ENCODE measurements around the gene ACTN2.
"Not testable (repeated sequence)": the region's sequence is repeated elsewhere in the genome, so short reads cannot be mapped to it uniquely, and the experiment has no call there.

Gene ACTN2

DNA sequence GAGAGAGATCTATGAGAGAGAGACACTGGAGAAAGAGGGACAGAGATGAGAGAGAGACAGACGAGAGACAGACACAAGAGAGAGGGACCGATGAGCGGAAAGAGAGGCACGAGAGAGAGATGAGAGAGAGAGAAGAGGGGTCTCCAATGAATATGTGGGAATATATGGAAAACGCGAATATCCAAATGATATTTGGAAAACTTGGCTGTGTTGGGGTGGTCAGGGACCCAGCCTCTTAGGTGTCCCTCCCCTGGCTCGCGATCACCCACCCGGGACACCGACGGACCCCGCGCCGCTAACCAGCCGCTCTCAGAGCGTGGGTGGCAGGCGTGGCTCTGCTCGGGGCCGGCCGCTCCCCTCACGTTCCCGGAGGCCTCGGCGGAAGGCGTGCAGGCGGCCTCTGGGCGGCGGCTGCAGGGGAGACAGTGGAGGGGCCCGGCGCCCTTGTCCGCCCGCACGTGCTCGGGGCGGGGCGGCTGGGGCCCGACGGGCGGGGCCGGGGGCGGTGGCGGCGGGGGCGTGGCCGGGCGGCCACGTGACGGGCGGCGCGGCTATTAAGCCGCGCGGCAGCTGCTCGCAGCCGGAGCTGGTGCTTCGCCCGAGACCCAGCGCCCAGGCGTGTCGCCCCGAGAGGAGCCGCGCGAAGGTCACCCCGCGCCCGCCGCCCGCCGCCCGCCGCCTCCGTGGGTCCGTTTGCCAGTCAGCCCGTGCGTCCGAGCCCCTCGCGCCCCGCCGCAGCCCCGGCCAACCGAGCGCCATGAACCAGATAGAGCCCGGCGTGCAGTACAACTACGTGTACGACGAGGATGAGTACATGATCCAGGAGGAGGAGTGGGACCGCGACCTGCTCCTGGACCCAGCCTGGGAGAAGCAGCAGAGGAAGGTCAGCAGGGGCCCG lies at the start of gene ACTN2:
TSS of gene ACTN2 (plus strand) at position 583 of the 898 bp plus-strand sequence. CDS start at position 758, 175 bp downstream.
- peak; percentile 9 for DNase-seq (ENCODE audit: low spot score)

DNA sequence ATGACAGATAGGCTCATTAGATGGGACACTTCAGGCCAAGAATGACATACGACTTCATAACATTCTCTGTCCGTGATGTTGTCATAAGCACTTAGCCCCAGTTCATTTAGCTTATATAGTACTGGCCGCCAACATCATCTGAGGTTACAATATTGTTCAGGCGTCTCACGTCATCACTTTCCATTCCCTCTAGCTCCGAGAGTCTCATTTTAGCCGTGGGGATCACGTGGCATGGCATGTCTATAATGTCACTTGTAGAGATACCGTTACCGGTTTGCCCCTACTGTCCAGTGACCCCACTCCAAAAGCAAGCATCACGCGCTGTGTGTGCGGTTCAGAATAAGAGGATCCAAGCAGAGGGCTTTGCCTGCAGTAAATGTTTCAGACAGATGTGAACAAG lies 47.4 kb upstream of the ACTN2 start:
- no peak for DNase-seq (ENCODE audit: low spot score)

DNA sequence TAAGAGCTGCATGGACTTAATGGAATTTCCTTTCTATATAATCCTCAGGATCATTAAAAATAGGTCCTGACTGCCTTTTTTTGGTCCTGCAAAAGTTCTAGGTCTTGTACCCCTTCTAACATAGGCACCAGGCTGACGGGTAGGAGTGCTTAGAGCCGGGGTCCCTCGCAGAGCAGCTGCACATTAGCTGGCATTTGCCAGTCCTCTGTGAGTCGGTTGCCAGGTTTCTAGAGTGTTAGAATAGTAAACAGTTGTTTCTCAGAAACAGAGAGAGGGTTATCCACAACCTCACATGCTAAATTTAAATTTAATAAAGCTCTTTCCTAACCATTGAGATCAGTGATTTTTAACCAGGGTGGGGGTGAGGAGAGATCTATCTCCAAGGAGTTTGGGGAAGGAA lies 46.6 kb upstream of the ACTN2 start:
- no peak for DNase-seq (ENCODE audit: low spot score)

DNA sequence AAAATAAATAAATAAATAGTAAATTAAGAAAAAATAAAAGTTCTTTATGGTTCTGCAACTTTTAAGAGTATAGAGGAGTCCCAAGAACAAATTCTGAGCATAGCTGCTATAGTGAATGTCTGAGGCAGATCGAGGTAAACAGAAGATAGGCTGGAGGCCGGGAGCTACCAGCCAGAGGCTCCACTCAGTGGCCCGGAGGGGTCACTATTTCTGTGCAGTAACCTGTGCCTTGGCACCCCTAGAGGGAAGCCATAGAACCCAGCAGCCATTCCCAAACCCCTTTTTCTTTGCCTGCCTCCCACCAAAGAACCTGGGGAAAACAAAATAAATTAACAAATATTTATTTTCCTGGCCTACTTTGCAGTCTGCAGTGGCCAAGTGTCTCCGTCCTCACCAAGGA lies 43.5 kb upstream of the ACTN2 start:
- DNase-seq (ENCODE audit: low spot score), result no peak

DNA sequence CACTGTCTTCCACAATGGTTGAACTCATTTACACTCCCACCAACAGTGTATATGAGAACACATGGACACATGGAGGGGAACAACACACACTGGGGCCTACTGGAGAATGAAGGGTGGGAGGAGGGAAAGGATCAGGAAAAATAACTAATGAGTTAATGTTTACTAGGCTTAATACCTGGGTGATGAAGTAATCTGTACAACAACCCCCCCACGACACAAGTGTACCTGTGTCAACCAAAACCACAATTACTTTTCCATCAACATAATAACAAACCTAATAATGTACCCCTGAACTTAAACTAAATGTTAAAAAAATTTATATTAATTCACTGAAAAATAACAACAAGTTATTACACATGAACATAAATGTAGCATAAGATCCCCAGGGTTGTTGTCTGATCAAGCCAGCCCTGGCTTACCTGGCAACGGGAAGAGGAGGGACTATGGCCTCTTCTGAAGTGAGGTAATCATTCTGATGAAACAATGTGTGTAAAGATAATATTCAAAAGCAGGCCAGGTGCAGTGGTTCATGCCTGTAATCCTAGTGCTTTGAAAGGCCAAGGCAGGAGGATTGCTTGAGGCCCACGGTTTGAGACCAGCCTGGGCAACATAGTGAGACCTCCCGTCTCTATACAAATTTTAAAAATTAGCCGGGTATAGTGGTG lies 41.2 kb upstream of the ACTN2 start:
- DNase-seq (ENCODE audit: low spot score), result no peak

DNA sequence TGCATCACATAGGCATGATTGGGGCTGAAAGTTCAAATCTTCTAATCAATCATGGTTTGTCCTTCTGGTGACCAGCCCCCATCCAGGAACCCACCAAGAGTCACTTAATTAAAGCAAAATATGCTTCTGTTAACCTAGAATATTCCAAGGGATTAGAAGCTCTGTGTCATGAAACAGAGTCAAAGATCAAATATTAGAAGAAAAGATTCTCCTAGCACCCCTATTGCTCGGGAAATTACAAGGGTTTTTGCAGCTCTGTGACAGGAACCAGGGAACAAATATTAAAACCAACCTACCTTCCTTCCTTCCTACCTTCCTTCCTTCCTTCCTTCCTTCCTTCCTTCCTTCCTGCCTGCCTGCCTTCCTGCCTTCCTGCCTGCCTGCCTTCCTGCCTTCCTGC lies 31.8 kb upstream of the ACTN2 start:
- no peak for DNase-seq (ENCODE audit: low spot score)

DNA sequence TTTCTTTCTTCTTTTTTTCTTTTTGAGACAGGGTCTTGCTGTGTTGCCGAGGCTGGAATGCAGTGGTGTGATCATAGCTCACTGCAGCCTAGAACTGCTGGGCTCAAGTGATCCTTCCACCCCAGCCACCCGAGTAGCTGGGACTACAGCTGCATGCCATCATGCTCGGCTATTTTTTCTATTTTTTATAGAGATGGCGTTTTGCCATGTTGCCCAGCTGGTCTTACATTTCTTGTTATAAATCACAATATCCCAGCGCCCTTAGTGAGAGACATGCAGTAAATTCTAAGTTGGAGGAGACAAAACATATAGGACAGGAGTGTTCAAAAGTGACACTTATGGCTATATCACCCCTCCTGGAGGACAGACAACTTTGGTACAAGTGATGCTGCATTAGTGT lies 31.3 kb upstream of the ACTN2 start:
- no peak for DNase-seq (ENCODE audit: low spot score)

DNA sequence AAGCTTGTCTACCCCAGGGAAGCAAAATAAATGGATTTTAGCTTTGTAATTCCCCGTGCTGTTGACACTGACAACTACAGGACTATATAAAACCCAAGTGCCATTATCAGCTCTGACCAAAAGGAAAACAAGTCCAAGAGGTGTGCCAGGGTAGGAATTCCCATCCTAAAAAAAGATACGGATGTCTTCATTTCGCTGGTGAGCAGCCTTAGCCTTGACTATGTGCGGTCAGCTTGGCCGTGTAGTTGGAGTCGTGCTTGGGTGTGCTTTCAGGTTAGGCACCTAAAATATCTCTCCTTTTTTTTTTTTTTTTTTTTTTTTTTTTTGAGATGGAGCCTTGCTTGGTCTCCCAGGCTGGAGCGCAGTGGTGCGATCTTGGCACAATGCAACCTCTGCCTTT lies 28.9 kb upstream of the ACTN2 start:
- no peak for DNase-seq (ENCODE audit: low spot score)

DNA sequence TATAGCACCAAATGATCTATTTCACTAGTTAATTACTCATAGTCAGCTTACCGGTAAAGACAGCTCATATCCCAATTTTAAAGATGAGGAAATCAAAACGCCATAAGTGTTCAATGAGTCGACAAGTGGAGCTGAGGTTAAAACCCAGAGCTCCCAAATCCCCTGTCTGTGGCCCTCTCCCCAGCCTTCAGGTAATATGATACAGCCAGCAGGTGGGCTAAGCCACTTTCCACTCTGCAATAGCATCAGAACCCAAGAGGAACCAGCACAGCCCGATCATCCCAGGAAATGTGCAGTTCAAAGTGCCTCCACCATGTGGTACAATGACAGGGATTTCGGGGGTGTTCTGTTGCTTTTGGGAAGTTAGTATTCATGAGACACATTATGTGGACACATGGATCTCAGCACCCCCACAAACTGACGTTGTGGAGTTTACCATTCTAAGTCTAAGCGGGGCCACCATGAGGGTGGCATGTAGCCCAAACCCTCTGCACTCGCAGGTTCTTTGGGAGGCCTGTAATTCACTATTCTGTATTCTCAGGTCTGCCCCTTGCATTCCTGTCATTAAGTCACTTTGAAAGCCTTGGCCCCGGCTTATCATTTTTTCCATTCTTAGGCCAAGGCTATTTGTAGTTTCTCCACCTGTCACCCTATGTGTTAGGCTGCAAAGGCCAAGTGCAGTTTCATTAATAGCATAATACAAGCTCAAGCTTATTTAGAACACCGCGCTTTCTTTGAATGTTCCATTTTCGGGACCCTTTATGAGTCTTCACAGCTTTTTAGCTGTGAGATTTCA lies 26.3 kb upstream of the ACTN2 start:
- no peak for DNase-seq (ENCODE audit: low spot score)

DNA sequence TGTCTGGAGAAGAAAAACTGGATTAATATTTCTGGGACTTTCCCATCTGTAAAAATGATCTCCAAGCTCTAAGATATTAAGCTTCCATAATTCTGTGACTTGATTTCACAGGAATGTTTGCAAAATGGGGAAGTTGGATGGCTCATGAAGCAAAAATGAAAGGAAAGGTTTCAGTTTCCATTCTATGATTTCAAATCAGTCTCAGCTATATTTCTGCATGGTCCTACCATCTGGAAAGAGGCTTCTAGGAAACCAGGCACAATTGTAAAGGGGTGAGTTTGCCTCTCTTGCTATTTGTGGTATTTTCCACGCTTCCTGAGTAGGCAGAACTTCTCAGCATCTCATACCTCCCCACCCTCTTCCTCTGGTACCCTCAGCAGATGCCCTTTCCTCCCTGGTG lies 22.4 kb upstream of the ACTN2 start:
- DNase-seq (ENCODE audit: low spot score), result no peak

DNA sequence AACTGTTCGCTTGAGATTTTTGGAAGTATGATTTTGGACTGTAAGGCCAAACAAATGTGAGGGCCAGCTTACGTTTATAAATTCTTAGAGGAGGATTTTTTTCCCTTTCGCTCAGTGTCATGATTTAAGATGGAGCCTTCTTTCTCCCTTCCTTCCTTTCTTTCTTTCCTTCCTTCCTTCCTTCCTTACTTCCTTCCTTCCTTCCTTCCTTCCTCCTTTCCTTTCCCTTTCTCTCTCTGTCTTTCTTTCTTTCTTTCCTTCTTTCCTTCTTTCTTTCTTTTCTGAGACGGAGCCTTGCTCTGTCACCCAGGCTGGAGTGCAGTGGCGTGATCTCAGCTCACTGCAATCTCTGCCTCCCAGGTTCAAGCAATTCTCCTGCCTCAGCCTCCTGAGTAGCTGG lies 17.4 kb upstream of the ACTN2 start:
- DNase-seq (ENCODE audit: low spot score), result not testable (repeated sequence)

DNA sequence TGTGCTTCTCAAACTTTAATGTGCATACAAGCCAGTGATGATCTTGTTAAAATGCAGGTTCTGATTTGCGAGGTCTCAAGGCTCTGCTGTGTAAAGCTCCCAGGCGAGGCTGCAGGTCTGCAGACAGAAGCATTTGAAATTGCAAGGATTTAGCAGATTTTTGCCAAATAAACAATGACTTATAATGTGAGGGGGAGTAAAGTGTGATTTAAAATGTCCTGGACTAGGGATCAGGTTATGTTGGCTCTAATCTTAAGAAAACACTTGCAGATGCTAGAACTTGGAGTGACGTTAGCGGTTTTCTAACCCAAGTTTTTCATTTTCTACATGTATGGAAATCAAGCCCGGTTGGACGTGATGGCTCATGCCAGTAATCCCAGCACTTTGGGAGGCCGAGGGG lies 16.2 kb upstream of the ACTN2 start:
- DNase-seq (ENCODE audit: low spot score), result no peak

DNA sequence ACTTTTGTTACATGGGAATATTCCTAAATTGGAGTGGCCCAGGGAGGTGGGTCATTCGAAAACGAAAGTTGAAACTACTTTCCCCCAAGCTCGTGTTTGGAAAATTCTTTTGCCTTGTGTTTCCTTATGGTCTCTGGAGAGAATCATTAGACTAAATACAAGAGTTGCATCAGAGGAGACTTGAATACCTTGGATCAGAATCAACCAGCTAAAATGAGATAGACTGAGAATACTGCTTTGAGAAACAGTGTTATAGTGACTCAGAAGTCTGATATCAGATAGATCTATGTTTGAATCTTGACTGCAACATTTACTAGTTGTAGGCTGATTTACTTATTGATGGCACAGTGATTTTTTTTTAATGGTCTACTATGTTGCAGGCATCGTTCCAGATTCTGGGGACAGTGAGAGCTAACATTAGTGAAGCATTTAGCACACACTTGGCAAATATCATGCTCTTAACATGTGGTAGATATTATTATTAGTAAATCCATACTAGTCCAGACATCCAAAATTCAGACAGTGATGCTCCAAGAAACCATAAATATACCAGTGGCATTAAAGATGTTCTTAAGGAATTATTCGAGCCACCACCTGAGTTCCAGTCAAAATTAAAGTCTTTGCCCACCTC lies 12.9 kb upstream of the ACTN2 start:
- no peak for DNase-seq (ENCODE audit: low spot score)

DNA sequence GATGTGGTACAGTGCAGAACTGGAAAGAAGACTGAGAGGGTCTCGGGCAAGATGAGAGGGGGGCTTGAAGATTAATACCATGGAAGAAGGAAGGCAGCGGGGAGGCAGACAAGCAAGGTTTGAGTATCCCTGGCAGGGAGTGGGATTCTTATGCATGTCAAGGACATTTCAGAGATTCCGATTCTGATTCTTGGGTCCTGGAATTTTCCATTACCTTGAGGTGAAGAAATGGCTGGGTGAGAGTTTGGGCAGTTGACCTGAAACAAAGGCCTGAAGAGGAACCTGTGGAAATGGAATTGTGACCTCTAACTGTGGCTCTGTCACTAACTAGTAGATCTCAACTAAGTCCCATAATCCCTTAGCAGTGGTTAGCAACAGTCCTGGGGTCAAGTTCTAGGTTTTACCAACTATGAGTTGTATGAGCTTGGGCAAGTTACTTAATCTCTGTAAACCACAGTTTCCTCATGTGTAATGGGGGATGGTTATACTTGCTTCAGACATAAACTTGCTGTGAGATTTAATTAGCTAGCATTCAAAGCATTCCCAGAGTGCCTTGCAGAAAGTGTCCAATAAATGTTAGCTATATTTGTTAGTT lies 8.6 kb upstream of the ACTN2 start:
- no peak for DNase-seq (ENCODE audit: low spot score)

DNA sequence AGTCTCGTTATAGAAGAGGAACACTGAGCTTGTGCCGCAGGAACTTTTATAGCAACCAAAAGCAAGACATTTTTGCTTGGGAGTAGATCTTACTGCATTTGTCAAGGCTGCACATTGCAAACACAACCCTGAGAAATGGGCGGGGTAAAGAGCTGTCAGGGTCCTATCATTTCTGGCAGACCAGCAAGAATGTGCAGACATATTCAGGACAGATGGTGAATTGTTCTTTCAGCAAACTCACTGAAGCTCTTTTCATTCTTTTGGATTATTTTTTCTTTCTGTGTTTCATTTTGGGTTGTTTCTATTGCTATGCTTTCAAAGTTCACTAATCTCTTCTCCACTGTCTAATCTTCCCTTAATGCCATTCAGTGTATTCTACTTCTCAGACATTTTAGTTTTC lies 5.1 kb upstream of the ACTN2 start:
- no peak for DNase-seq (ENCODE audit: low spot score)

DNA sequence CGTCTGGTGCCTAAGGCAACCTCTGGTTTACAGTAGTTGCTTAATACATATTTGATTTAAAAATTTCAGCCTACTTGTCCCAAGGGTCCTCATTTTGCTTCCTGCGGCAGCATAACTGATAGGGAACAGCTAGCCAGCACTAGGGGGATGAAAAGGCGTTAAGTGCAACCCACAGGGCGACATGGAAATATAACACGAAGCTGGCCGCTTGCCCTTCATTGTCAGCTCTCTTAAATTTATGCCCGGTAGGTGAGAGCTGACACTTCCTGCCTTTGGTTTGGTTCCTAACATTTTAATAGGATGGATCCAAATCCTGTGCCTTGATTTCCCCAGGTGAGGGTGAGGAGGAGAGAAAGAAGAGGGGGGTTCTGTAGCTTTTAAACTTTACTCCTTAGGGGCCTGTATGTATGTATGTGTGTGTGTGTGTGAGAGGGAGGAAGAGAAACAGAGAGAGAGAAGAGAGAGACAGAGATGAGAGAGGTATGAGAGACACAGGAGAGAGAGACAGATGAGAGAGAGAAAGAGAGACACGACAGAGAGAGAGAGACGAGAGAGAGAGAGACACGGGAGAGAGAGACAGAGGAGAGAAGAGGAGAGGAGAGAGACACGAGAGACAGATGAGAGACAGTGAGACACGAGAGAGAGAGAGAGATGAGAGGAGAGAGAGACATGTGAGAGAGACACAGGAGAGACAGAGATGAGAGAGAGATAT lies 938 bp upstream of the ACTN2 start:
- DNase-seq (ENCODE audit: low spot score), result no peak

DNA sequence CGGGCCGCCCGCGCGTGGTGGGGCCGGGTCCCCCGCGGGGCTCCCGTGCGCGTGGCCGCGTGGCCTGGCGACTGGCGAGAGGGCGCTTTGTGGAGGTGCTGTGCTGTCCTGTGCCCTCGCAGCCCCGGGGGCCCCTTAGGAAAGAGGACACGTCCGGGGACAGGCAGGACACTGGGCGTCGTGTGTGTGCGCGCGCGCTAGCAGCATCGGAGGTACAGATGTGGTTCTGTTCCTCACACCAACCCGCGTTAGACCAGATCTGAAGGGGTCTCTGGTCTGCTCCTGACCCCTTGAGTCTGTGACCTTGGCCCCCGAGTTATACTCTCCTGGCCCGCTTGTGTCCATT lies 489 bp downstream of the ACTN2 start:
- DNase-seq (ENCODE audit: low spot score), result no peak

DNA sequence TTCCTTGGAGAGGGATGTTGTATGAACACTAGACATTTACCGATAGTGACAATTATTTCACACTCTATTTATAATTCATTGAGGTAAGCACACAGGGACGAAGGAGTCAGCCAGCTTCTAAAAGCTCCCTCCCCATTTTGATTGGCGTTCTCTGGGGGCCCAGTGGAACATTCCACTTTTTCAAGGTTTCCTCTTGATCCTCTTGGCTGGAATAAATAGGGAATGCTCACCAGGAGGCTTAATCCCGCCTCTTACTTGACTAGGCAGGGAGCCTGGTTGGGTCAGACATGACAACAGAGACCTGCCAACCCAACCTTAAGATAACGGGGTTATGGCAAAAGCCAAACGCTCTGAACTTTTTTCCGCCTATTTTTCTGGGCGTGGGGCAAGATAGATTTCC lies 974 bp downstream of the ACTN2 start:
- no peak for DNase-seq (ENCODE audit: low spot score)

DNA sequence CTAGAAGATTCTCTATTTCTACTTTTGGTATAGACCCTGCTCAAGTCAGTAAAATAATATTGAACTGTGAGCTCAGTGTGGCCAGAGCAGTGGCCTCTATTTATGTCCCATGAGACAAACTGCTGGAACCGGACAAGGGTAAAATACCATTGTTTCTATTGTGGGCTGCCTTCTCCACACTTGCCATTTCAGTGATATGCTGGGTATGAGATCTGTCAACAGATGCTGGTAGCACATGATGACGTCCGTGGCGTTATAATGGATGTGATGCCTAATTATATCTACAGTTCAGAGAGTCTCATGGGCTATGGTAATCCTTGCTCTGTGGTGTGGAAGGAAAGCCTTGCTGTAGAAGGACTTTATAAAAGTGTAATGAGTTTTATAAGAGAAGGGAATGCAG lies 2.4 kb downstream of the ACTN2 start:
- no peak for DNase-seq (ENCODE audit: low spot score)

DNA sequence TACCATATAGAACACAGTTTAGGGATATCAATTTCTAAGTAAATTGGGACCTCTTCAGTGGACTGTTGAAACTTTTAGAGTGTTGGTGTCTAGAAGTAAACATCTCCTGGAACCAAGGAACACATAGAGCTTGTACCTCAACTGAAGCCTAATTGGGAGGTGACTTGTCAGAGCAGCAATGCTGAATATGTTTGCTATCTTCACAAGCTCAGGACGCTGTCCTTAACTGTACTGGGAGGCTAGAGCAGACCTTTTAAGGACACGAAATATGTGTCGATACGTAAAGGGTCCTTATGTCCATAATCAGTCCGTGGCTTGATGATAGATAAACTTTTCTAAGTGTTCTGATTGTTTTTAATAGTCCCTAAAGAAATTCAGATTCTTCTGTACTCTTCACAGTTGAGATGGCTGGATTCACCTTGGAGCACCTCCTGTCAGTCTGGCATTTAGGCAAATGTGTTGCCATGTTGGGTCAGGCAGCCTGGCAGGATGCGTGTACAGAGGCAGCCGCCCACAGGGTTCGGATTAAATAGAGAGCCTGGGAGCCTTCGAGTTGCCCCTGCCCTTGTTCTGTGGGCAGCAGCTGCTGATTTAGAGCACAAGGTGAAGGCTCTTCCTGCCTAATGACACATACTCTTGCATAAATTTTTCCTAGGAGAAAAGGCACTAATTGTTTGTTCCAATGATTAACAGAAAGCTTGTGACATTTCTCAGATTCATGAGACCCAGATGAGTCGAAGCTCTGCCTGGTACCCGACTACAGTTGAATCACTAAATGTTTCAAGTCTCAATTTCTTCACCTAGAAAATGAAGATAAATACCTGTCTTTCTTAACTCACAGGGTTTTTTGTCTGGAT lies 3.6 kb downstream of the ACTN2 start:
- DNase-seq (ENCODE audit: low spot score), result no peak
